OCI-LY7 (cell line): ENCODE results near the gene VPREB3. TPM values are rescaled to one million over a fixed set of nuclear protein-coding genes. Genes with fewer than 3 reads are reported as not detected.
"Not testable (repeated sequence)": the region's sequence is repeated elsewhere in the genome, so short reads cannot be mapped to it uniquely, and the experiment has no call there.

Source experiments
- BruUV-seq: library from RNA; stranded (reverse); fragments of 400-500 nt; replicated peaks from 2 replicates; lab custom pipeline; 2021; lab: Mats Ljungman, UMichigan
- CTCF ChIA-PET: fragments of 300-600 bp; sonication (Branson Sonifier 250); formaldehyde crosslinking; loops from one replicate; lab custom pipeline; 2022; ENCODE audit warnings: antibody characterized with exemption; ENCODE audit not compliant: unreplicated experiment; lab: Charles Lee
- POLR2A ChIA-PET: fragments of 300-600 bp; sonication (Branson Sonifier 250); formaldehyde crosslinking; loops from one replicate; lab custom pipeline; 2022; ENCODE audit warnings: antibody characterized with exemption; lab: Charles Lee
- DNase-seq: peaks from one replicate; pipeline ENCODE4 v3.0.0-alpha.2; 2015; ENCODE audit warnings: low spot score
- H2AFZ ChIP-seq: fragments of 200-600 bp; sonication (generic), shearing (Covaris generic); 2 replicates; pipeline ENCODE4 v1.6.1; 2014; ENCODE audit warnings: mild to moderate bottlenecking, antibody characterized with exemption, low read length, moderate library complexity
- H3K27ac ChIP-seq: fragments of 200-600 bp; sonication (generic); 2 replicates; pipeline ENCODE4 v1.5.1; 2014; ENCODE audit warnings: mixed run types, low read depth, mild to moderate bottlenecking, moderate library complexity, low read length, inconsistent platforms; ENCODE audit not compliant: poor library complexity, severe bottlenecking
- H3K36me3 ChIP-seq: fragments of 200-600 bp; sonication (generic); 2 replicates; pipeline ENCODE4 v1.6.1; 2014; ENCODE audit warnings: mild to moderate bottlenecking, antibody characterized with exemption, low read length, moderate library complexity, mixed read lengths; ENCODE audit not compliant: insufficient read depth
- H3K4me1 ChIP-seq: fragments of 200-600 bp; sonication (generic); 2 replicates; pipeline ENCODE4 v1.5.1; 2014; ENCODE audit warnings: mild to moderate bottlenecking, low read length; ENCODE audit not compliant: insufficient read depth, poor library complexity, severe bottlenecking
- H3K4me2 ChIP-seq: fragments of 200-600 bp; sonication (generic); 2 replicates; pipeline ENCODE4 v1.6.1; 2014; ENCODE audit warnings: mild to moderate bottlenecking, low read length
- H3K4me3 ChIP-seq: fragments of 200-600 bp; sonication (generic); 2 replicates; pipeline ENCODE4 v1.5.1; 2014; ENCODE audit warnings: mild to moderate bottlenecking, low read depth, low read length; ENCODE audit not compliant: poor library complexity, severe bottlenecking
- H3K79me2 ChIP-seq: fragments of 200-600 bp; sonication (generic); 2 replicates; pipeline ENCODE4 v1.6.1; 2016; ENCODE audit warnings: low read depth, mild to moderate bottlenecking, low read length, moderate library complexity, mixed read lengths; ENCODE audit not compliant: insufficient read depth
- H3K9me2 ChIP-seq: fragments of 200-600 bp; sonication (generic); 2 replicates; pipeline ENCODE4 v1.6.1; 2016; ENCODE audit warnings: mild to moderate bottlenecking, low read length, mixed read lengths; ENCODE audit not compliant: insufficient read depth
- H3K9me3 ChIP-seq: fragments of 200-600 bp; sonication (generic); 2 replicates; pipeline ENCODE4 v1.6.1; 2014; ENCODE audit warnings: mild to moderate bottlenecking, mixed run types, low read length, mixed read lengths
- H4K20me1 ChIP-seq: fragments of 200-600 bp; sonication (generic); 2 replicates; pipeline ENCODE4 v1.6.1; 2014; ENCODE audit warnings: mild to moderate bottlenecking, antibody characterized with exemption, low read length, moderate library complexity, mixed read lengths; ENCODE audit not compliant: insufficient read depth
- EZH2phosphoT487 ChIP-seq: fragments of 200-600 bp; sonication (generic); IDR thresholded peaks from 2 replicates; pipeline ENCODE4 v1.6.1; 2018; ENCODE audit warnings: low read depth, borderline replicate concordance, mild to moderate bottlenecking, mixed run types, antibody characterized with exemption, low read length, moderate library complexity, mixed read lengths
- intact Hi-C: fragments of 100-400 bp; cut with micrococcal nuclease; formaldehyde crosslinking; loops from one replicate; pipeline ENCODE4 v1.10.0; 2022; ENCODE audit not compliant: unreplicated experiment
- total RNA-seq, 2 experiments: library from RNA; depleted of rRNA in 1 of 2; stranded (reverse); fragments of >200 nt in 1 of 2; shearing (Covaris generic) in 1 of 2; gene quantifications; 2 replicates each; pipeline ENCODE4 v1.2.3, GENCODE V29; 2014 to 2022
- TF ChIP-seq, protein P1 (sequence below): fragments of 200-600 bp; sonication (generic); conservative IDR thresholded peaks from 2 replicates; pipeline ENCODE4 v1.5.1; 2014; ENCODE audit warnings: mild to moderate bottlenecking, antibody characterized with exemption, low read length, moderate library complexity, mixed read lengths

Gene VPREB3
- total RNA-seq, 2 experiments from 2014 or later = 241 to 312 TPM

GRCh38 chr22:23742505-23743264, 11.5 kb downstream of the VPREB3 start:
- Histone ChIP-seq H2AFZ (no peak overlapping the region), H3K9me2 (no peaks in the 10 kb centered on the region), H3K4me1 (no peaks in the 10 kb centered on the region), H4K20me1 (no peaks in the 10 kb centered on the region), H3K27ac (no peak overlapping the region), H3K4me3 (no peak overlapping the region), H3K79me2 (no peaks in the 10 kb centered on the region), H3K9me3 (no peaks in the 10 kb centered on the region), H3K36me3 (peaks cover 27% of the 10 kb centered on the region; the same call in 1 of the 2 replicates), H3K4me2 (no peak overlapping the region)
- TF ChIP-seq EZH2phosphoT487 = no peak
- DNase-seq = no peak
- CTCF ChIA-PET = no interaction called here
- POLR2A ChIA-PET = no interaction called here
- intact Hi-C loops = no loop called here
- TSS peak; percentile 44 for BruUV-seq

DNA sequence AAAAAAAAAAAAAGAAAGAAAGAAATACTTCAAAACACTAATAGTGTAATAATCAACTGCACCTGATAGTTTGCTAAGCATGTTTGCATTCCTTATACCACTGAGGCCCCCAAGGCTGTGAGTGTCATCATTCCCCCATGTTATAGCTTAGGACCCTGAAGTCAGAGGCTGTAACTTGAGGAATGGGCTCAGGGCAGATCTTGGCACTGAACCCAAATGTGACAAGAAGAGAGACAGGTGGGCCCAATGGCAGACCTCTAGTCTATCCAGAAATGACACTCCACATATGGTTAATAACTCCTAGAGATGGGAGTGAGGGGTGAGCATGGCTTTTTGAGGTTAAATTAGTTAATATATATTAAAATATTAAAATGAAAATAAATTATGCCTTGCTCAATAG, 16.5 kb downstream of the VPREB3 start:
- no peak overlapping the region for H3K4me2 ChIP-seq
- no peak overlapping the region for H2AFZ ChIP-seq
- H4K20me1 ChIP-seq = no peaks in the 10 kb centered on the region
- H3K36me3 ChIP-seq = 0 out of 2 replicates have a peak, but pooled peaks cover 2% of the 10 kb centered on the region
- DNase-seq = no peak
- intact Hi-C loops = no loop called here
- TF ChIP-seq, protein P1, sequence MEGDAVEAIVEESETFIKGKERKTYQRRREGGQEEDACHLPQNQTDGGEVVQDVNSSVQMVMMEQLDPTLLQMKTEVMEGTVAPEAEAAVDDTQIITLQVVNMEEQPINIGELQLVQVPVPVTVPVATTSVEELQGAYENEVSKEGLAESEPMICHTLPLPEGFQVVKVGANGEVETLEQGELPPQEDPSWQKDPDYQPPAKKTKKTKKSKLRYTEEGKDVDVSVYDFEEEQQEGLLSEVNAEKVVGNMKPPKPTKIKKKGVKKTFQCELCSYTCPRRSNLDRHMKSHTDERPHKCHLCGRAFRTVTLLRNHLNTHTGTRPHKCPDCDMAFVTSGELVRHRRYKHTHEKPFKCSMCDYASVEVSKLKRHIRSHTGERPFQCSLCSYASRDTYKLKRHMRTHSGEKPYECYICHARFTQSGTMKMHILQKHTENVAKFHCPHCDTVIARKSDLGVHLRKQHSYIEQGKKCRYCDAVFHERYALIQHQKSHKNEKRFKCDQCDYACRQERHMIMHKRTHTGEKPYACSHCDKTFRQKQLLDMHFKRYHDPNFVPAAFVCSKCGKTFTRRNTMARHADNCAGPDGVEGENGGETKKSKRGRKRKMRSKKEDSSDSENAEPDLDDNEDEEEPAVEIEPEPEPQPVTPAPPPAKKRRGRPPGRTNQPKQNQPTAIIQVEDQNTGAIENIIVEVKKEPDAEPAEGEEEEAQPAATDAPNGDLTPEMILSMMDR = no peak
- TF ChIP-seq EZH2phosphoT487 = no peak
- H3K79me2 ChIP-seq = no peaks in the 10 kb centered on the region
- H3K4me1 ChIP-seq = no peaks in the 10 kb centered on the region
- no TSS peak for BruUV-seq
- no peaks in the 10 kb centered on the region for H3K9me2 ChIP-seq
- no peaks in the 10 kb centered on the region for H3K9me3 ChIP-seq
- ChIA-PET POLR2A (interaction anchor here (0.6 to 1.1 kb wide), 3 partner anchors 10 to 90 kb away, joined by 3 to 6 read pairs (median 4); no protein-coding TSS in a partner anchor), CTCF (no interaction called here)
- H3K27ac ChIP-seq = no peak overlapping the region
- H3K4me3 ChIP-seq = no peak overlapping the region

- POLR2A ChIA-PET = interaction anchor here (0.6 to 0.7 kb wide), 2 partner anchors 22 to 71 kb away, joined by 3 to 6 read pairs; no protein-coding TSS in a partner anchor
- intact Hi-C loops, H3K9me2 ChIP-seq, H3K4me2 ChIP-seq, H4K20me1 ChIP-seq, H3K4me3 ChIP-seq, H3K4me1 ChIP-seq, H3K27ac ChIP-seq, H3K79me2 ChIP-seq, BruUV-seq, H2AFZ ChIP-seq, H3K9me3 ChIP-seq, CTCF ChIA-PET, H3K36me3 ChIP-seq: not testable (repeated sequence)
- peak; percentile 20 for DNase-seq
Measured at GRCh38 chr22:23728108-23728507, 26.1 kb downstream of the VPREB3 start.
